Hepatocyte (in vitro differentiated cells): ENCODE measurements around the gene AGXT. TPM values are rescaled to one million over a fixed set of nuclear protein-coding genes. Genes with fewer than 3 reads are reported as not detected.

Experiments
- DNase-seq: peaks from one replicate; pipeline ENCODE4 v3.0.0-alpha.2; 2016; ENCODE audit warnings: low spot score
- H2AFZ ChIP-seq: fragments of 200-600 bp; sonication (generic); 2 replicates; pipeline ENCODE4 v1.6.0; 2016; ENCODE audit warnings: antibody characterized with exemption, mild to moderate bottlenecking
- H3K27ac ChIP-seq: fragments of 200-600 bp; sonication (generic); 2 replicates; pipeline ENCODE4 v1.5.1; 2016; ENCODE audit warnings: mild to moderate bottlenecking
- H3K27me3 ChIP-seq: fragments of 200-600 bp; sonication (generic); 2 replicates; pipeline ENCODE4 v1.6.1; 2016
- H3K36me3 ChIP-seq: fragments of 200-600 bp; sonication (generic); replicated peaks from 2 replicates; pipeline ENCODE4 v1.5.1; 2016; ENCODE audit warnings: low read depth; ENCODE audit not compliant: insufficient read depth
- H3K4me1 ChIP-seq: fragments of 200-600 bp; sonication (generic); 2 replicates; pipeline ENCODE4 v1.5.1; 2016; ENCODE audit warnings: mild to moderate bottlenecking, moderate library complexity; ENCODE audit not compliant: insufficient read depth
- H3K4me2 ChIP-seq: fragments of 200-600 bp; sonication (generic); 2 replicates; pipeline ENCODE4 v1.6.0; 2016
- H3K4me3 ChIP-seq: fragments of 200-600 bp; sonication (generic); 2 replicates; pipeline ENCODE4 v1.5.1; 2016; ENCODE audit warnings: mild to moderate bottlenecking
- H3K79me2 ChIP-seq: fragments of 200-600 bp; sonication (generic); 2 replicates; pipeline ENCODE4 v1.6.0; 2017; ENCODE audit warnings: mild to moderate bottlenecking
- H3K9me2 ChIP-seq: fragments of 200-600 bp; sonication (generic); replicated peaks from 2 replicates; pipeline ENCODE4 v1.6.0; 2017; ENCODE audit warnings: mild to moderate bottlenecking; ENCODE audit not compliant: insufficient read depth
- H3K9me3 ChIP-seq: fragments of 200-600 bp; sonication (generic); 2 replicates; pipeline ENCODE4 v1.5.1; 2016; ENCODE audit warnings: low read depth, mild to moderate bottlenecking
- H4K20me1 ChIP-seq: fragments of 200-600 bp; sonication (generic); 2 replicates; pipeline ENCODE4 v1.6.0; 2016; ENCODE audit warnings: mild to moderate bottlenecking; ENCODE audit not compliant: insufficient read depth, poor library complexity, severe bottlenecking
- EZH2 ChIP-seq: fragments of 200-600 bp; sonication (generic); IDR thresholded peaks from 2 replicates; pipeline ENCODE4 v1.6.1; 2016; ENCODE audit warnings: antibody characterized with exemption, mild to moderate bottlenecking, borderline replicate concordance
- EZH2phosphoT487 ChIP-seq: fragments of 200-600 bp; sonication (generic); IDR thresholded peaks from one replicate; pipeline ENCODE4 v1.6.1; 2018; ENCODE audit warnings: antibody characterized with exemption, mild to moderate bottlenecking, low read depth, moderate library complexity; ENCODE audit not compliant: unreplicated experiment, severe bottlenecking
- WGBS: methylation state at CpG from one replicate; pipeline ENCODE4 v1.1.6; 2016; ENCODE audit warnings: low lambda C conversion rate; ENCODE audit errors: missing lambda C conversion rate; 5-methylcytosine and 5-hydroxymethylcytosine counted together
- polyA plus RNA-seq: library from polyadenylated mRNA; unstranded; fragments of >200 nt; fragmentation: Nextera tagmentation; extraction: Ambion mirVana; gene quantifications from 2 replicates; pipeline ENCODE4 v1.2.1, GENCODE V29; 2016
- total RNA-seq: library from RNA; depleted of rRNA; stranded (reverse); fragments of >200 nt; gene quantifications from 2 replicates; pipeline ENCODE4 v1.2.3, GENCODE V29; 2014
- TF ChIP-seq, protein P1 (sequence below): fragments of 200-600 bp; sonication (generic); IDR thresholded peaks from 2 replicates; pipeline ENCODE4 v1.5.1; 2016; ENCODE audit warnings: antibody characterized with exemption, mild to moderate bottlenecking; ENCODE audit not compliant: poor library complexity

The AGXT gene
- total and polyA plus RNA-seq, 2 experiments from 2014 or later, result 90.8 to 169 TPM

DNA sequence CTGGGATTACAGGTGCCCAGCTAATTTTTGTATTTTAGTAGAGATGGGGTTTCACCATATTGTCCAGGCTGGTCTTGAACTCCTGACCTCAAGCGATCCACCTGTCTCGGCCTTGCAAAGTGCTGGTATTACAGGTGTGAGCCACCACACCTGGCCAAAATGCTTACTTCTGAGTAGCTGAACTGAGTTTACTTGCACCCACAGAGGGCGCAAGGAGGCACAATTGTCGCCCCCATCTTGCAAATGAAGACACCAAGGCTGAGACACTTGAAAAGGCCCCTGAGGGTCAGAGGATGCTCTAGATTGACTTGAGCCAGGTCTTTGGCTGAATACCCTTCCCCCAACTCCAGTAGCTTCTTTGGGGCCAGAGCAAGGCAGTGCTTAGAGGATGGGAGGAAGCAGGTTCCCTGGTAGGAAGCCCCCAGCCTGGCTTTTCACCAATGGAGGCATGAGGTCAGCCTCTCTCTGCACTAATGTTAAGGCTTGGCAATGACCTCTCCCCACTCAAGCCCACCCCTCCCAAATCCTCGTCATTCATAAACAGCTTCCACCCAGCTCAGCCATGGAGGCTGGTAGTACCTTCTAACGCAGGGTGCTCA, 34.1 kb upstream of the AGXT start:
- Histone ChIP-seq H3K4me3 (no peak overlapping the region), H3K36me3 (no peaks in the 10 kb centered on the region), H4K20me1 (no peaks in the 10 kb centered on the region), H3K9me2 (no peaks in the 10 kb centered on the region), H2AFZ (no peak overlapping the region), H3K4me1 (peaks cover 4% of the 10 kb centered on the region), H3K27me3 (peaks cover 29% of the 10 kb centered on the region), H3K79me2 (no peaks in the 10 kb centered on the region), H3K4me2 (no peak overlapping the region), H3K27ac (no peak overlapping the region), H3K9me3 (no peaks in the 10 kb centered on the region)
- no peak for DNase-seq
- 80% methylated on average over 6 of the region's 6 CpGs for WGBS
- TF ChIP-seq, protein P1, sequence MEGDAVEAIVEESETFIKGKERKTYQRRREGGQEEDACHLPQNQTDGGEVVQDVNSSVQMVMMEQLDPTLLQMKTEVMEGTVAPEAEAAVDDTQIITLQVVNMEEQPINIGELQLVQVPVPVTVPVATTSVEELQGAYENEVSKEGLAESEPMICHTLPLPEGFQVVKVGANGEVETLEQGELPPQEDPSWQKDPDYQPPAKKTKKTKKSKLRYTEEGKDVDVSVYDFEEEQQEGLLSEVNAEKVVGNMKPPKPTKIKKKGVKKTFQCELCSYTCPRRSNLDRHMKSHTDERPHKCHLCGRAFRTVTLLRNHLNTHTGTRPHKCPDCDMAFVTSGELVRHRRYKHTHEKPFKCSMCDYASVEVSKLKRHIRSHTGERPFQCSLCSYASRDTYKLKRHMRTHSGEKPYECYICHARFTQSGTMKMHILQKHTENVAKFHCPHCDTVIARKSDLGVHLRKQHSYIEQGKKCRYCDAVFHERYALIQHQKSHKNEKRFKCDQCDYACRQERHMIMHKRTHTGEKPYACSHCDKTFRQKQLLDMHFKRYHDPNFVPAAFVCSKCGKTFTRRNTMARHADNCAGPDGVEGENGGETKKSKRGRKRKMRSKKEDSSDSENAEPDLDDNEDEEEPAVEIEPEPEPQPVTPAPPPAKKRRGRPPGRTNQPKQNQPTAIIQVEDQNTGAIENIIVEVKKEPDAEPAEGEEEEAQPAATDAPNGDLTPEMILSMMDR, result no peak
- TF ChIP-seq EZH2phosphoT487 (no peak), EZH2 (no peak)

DNA sequence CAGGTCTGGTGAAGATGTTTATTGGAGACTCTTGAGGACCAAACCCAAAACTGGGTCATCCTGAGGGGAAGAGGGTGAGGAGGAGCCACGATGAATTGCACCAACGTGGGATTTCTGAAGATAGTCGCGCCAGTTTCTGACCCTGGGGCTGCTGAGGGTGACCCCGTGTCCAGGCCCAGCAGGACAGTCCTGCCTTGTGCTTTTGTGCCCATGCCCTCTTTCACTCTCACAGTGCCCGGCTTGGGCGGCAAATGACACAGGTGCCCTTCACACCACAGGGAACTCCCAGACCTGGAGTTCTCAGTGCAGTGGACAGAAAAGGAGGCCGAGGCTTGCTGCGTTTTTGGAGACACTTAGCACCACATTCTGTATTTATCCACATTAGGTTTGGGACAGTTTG, 33.1 kb upstream of the AGXT start:
- Histone ChIP-seq H3K36me3 (no peaks in the 10 kb centered on the region), H4K20me1 (no peaks in the 10 kb centered on the region), H3K27me3 (peaks cover 18% of the 10 kb centered on the region), H3K9me3 (no peaks in the 10 kb centered on the region), H3K9me2 (no peaks in the 10 kb centered on the region), H3K4me3 (no peak overlapping the region), H3K27ac (no peak overlapping the region), H2AFZ (no peak overlapping the region), H3K4me2 (no peak overlapping the region), H3K79me2 (no peaks in the 10 kb centered on the region), H3K4me1 (peaks cover 4% of the 10 kb centered on the region)
- 88% methylated on average over 9 of the region's 9 CpGs for WGBS
- no peak for DNase-seq
- TF ChIP-seq EZH2 (no peak), EZH2phosphoT487 (no peak)
- TF ChIP-seq, protein P1, result no peak

DNA sequence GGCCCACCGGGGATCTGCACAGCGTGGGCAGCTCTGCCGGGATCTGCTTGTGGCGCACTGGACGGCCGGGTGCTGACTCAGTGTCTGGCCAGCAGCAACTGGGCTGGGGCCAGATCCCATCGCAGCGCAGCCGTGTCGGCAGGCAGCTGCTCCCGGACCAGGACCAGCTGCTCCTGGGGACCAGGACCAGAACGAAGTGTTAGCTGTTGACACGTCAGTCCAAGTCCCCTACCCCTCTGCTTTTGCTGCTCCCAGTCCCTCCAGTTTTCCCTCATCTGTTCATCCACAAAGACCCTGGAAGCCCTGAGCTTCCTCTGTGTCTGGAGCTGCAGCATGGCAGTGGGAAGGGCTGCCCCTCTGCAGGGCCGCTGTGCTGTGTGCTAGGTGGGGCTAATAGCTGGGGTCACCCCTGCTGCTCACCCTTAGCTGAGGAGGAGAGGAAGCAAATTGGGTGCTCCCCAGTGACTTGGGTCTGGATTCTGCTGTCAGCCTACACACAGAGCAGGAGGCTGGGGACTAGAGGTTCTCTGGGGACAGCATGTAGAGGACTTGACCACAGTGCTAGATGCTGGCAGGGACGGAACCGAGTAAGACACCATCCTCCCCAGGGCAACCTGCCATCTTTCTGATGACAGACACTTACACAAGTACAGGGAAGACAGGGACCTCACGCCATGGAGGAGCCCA, 31.7 kb upstream of the AGXT start:
- TF ChIP-seq, protein P1, result no peak
- TF ChIP-seq EZH2 (no peak), EZH2phosphoT487 (no peak)
- no peak overlapping the region for H2AFZ ChIP-seq
- H3K4me3 ChIP-seq, result no peak overlapping the region
- no peaks in the 10 kb centered on the region for H3K79me2 ChIP-seq
- H3K4me1 ChIP-seq, result no peaks in the 10 kb centered on the region
- H3K36me3 ChIP-seq, result no peaks in the 10 kb centered on the region
- DNase-seq, result peak; percentile 48
- no peaks in the 10 kb centered on the region for H3K9me3 ChIP-seq
- no peaks in the 10 kb centered on the region for H4K20me1 ChIP-seq
- H3K27me3 ChIP-seq, result peaks cover 8% of the 10 kb centered on the region
- H3K9me2 ChIP-seq, result no peaks in the 10 kb centered on the region
- no peak overlapping the region for H3K4me2 ChIP-seq
- WGBS, result 77% methylated on average over 11 of the region's 17 CpGs
- H3K27ac ChIP-seq, result no peak overlapping the region
